IMR-90 (cell line): ENCODE results near the gene PIEZO2. TPM values are rescaled to one million over a fixed set of nuclear protein-coding genes. Genes with fewer than 3 reads are reported as not detected.

Experiments
- ATAC-seq: fragments of 200-7000 bp; cut with Tn5 transposase; 2 replicates; pipeline ENCODE4 v1.9.1; 2020; ENCODE audit warnings: low read depth, mild to moderate bottlenecking, moderate library complexity
- BruUV-seq: library from RNA; stranded (reverse); fragments of 400-500 nt; replicated peaks from 2 replicates; lab custom pipeline; 2021; lab: Mats Ljungman, UMichigan
- CTCF ChIA-PET: fragments of 300-600 bp; formaldehyde crosslinking; extraction: SDS; loops from one replicate; lab custom pipeline; 2021; ENCODE audit warnings: antibody characterized with exemption; lab: Yijun Ruan, JAX
- POLR2A ChIA-PET: fragments of 300-600 bp; sonication (Branson Sonifier 250); formaldehyde crosslinking; loops from one replicate; lab custom pipeline; 2022; ENCODE audit warnings: antibody characterized with exemption; ENCODE audit not compliant: unreplicated experiment; lab: Charles Lee
- DNase-seq: peaks from one replicate; pipeline ENCODE4 v3.0.0; 2013
- H2AFZ ChIP-seq: replicated peaks from 2 replicates; pipeline ENCODE3; 2013; ENCODE audit warnings: low read length, mild to moderate bottlenecking; ENCODE audit not compliant: poor library complexity
- H2AK5ac ChIP-seq: 2 replicates; pipeline ENCODE4 v1.6.1; 2013; ENCODE audit warnings: low read depth, low read length, inconsistent platforms
- H2AK9ac ChIP-seq: replicated peaks from 2 replicates; pipeline ENCODE3; 2013; ENCODE audit warnings: mild to moderate bottlenecking, low read depth, low read length, moderate library complexity; ENCODE audit not compliant: poor library complexity
- H2BK120ac ChIP-seq: 2 replicates; pipeline ENCODE4 v1.6.1; 2013; ENCODE audit warnings: low read depth, low read length, inconsistent platforms
- H2BK15ac ChIP-seq: 3 replicates; pipeline ENCODE4 v1.6.1; 2013; ENCODE audit warnings: low read depth, low read length, inconsistent platforms
- H2BK20ac ChIP-seq: 2 replicates; pipeline ENCODE4 v1.6.1; 2013; ENCODE audit warnings: low read depth, mild to moderate bottlenecking, inconsistent platforms, low read length, moderate library complexity
- H2BK5ac ChIP-seq: 2 replicates; pipeline ENCODE4 v1.6.1; 2013; ENCODE audit warnings: mild to moderate bottlenecking, low read depth, low read length, inconsistent platforms; ENCODE audit not compliant: poor library complexity, severe bottlenecking
- H3K14ac ChIP-seq: replicated peaks from 2 replicates; pipeline ENCODE4 v1.6.1; 2013; ENCODE audit warnings: low read depth, low read length, inconsistent platforms
- H3K18ac ChIP-seq: 2 replicates; pipeline ENCODE4 v1.6.1; 2013; ENCODE audit warnings: low read depth, low read length, control low read depth
- H3K23ac ChIP-seq: 2 replicates; pipeline ENCODE4 v1.6.1; 2013; ENCODE audit warnings: low read depth, low read length, inconsistent platforms
- H3K27ac ChIP-seq: 2 replicates; pipeline ENCODE4 v1.5.1; 2013; ENCODE audit warnings: mild to moderate bottlenecking, control low read depth, low read length; ENCODE audit not compliant: insufficient read depth
- H3K27me3 ChIP-seq: 2 replicates; pipeline ENCODE4 v1.6.1; 2013; ENCODE audit warnings: low read length; ENCODE audit not compliant: control insufficient read depth, insufficient read depth
- H3K36me3 ChIP-seq: 2 replicates; pipeline ENCODE4 v1.6.1; 2013; ENCODE audit warnings: low read length, mixed read lengths; ENCODE audit not compliant: control insufficient read depth, insufficient read depth
- H3K4ac ChIP-seq: 2 replicates; pipeline ENCODE4 v1.6.1; 2013; ENCODE audit warnings: low read depth, low read length, inconsistent platforms
- H3K4me1 ChIP-seq: 2 replicates; pipeline ENCODE4 v1.6.1; 2013; ENCODE audit warnings: low read length, mixed read lengths; ENCODE audit not compliant: control insufficient read depth, insufficient read depth
- H3K4me2 ChIP-seq: 2 replicates; pipeline ENCODE4 v1.6.1; 2013; ENCODE audit warnings: low read depth, mild to moderate bottlenecking, control low read depth, low read length, moderate library complexity
- H3K4me3 ChIP-seq: 2 replicates; pipeline ENCODE4 v1.5.1; 2013; ENCODE audit warnings: low read depth, mild to moderate bottlenecking, control low read depth, low read length, moderate library complexity; ENCODE audit not compliant: insufficient read depth
- H3K56ac ChIP-seq: 2 replicates; pipeline ENCODE4 v1.6.1; 2013; ENCODE audit warnings: low read length, inconsistent platforms; ENCODE audit not compliant: insufficient read depth; ENCODE audit errors: extremely low read depth
- H3K79me1 ChIP-seq, 2 experiments: 2 replicates each; pipeline ENCODE4 v1.6.1; 2013; ENCODE audit warnings: low read length in 2 of 2, inconsistent platforms in 1 of 2, low read depth in 1 of 2
- H3K9ac ChIP-seq: 2 replicates; pipeline ENCODE4 v1.6.1; 2013; ENCODE audit warnings: low read depth, low read length, control low read depth
- H3K9me1 ChIP-seq: 2 replicates; pipeline ENCODE4 v1.6.1; 2013; ENCODE audit warnings: low read length, inconsistent platforms; ENCODE audit not compliant: insufficient read depth
- H3K9me3 ChIP-seq: 2 replicates; pipeline ENCODE4 v1.6.1; 2013; ENCODE audit warnings: low read length; ENCODE audit not compliant: control insufficient read depth, insufficient read depth
- H4K20me1 ChIP-seq: 2 replicates; pipeline ENCODE4 v1.6.1; 2013; ENCODE audit warnings: low read length, inconsistent platforms; ENCODE audit not compliant: insufficient read depth
- H4K5ac ChIP-seq: 2 replicates; pipeline ENCODE4 v1.6.1; 2013; ENCODE audit warnings: mild to moderate bottlenecking, low read depth, low read length, control low read depth
- H4K8ac ChIP-seq, 2 experiments: 2 replicates each; pipeline ENCODE4 v1.6.1; 2013; ENCODE audit warnings: low read depth in 2 of 2, low read length in 2 of 2, control low read depth in 1 of 2, inconsistent platforms in 1 of 2
- H4K91ac ChIP-seq: 2 replicates; pipeline ENCODE4 v1.6.1; 2013; ENCODE audit warnings: low read depth, low read length, inconsistent platforms; ENCODE audit not compliant: insufficient read depth
- BHLHE40 ChIP-seq: fragments of 150-350 bp; IDR thresholded peaks from 2 replicates; pipeline ENCODE4 v1.6.1; 2016; ENCODE audit warnings: mild to moderate bottlenecking, low read depth, low read length
- CEBPB ChIP-seq: IDR thresholded peaks from 2 replicates; pipeline ENCODE4 v1.6.1; 2012; ENCODE audit warnings: low read depth, low read length, improper control_type of control experiment
- MAFK ChIP-seq: IDR thresholded peaks from 2 replicates; pipeline ENCODE4 v1.6.1; 2012; ENCODE audit warnings: low read depth, low read length, improper control_type of control experiment
- MXI1 ChIP-seq: IDR thresholded peaks from 2 replicates; pipeline ENCODE4 v1.6.1; 2012; ENCODE audit warnings: low read depth, mild to moderate bottlenecking, low read length, moderate library complexity, borderline replicate concordance
- NFE2L2 ChIP-seq: fragments of 150-350 bp; IDR thresholded peaks from 2 replicates; pipeline ENCODE4 v1.6.1; 2016; ENCODE audit warnings: low read depth, mild to moderate bottlenecking, low read length
- POLR2A ChIP-seq: IDR thresholded peaks from 2 replicates; pipeline ENCODE4 v1.6.1; 2012; ENCODE audit warnings: mild to moderate bottlenecking, low read depth, low read length
- SMC3 ChIP-seq: fragments of 150-350 bp; IDR thresholded peaks from 2 replicates; pipeline ENCODE4 v1.6.1; 2016; ENCODE audit warnings: low read depth, mild to moderate bottlenecking, antibody characterized with exemption, low read length, moderate library complexity
- WGBS, 2 experiments: methylation state at CpG; one replicate each; pipeline versions ENCODE4 v1.1.5 to v1.1.7; 2013; ENCODE audit warnings: missing lambda C conversion rate in 2 of 2; ENCODE audit not compliant: insufficient read length in 1 of 2; ENCODE audit errors: extremely low coverage in 2 of 2; 5-methylcytosine and 5-hydroxymethylcytosine counted together
- dilution Hi-C: fragments of 300-500 bp; cut with HindIII; formaldehyde crosslinking; loops from one replicate; pipeline ENCODE4 v1.14.3; 2018; ENCODE audit warnings: low sequenced_read_pairs; ENCODE audit not compliant: unreplicated experiment
- in situ Hi-C: fragments of 300-500 bp; cut with MboI; formaldehyde crosslinking; loops from 3 replicates; pipeline ENCODE4 v1.14.3; 2019; ENCODE audit warnings: low sequenced_read_pairs, inconsistent platforms, mixed read lengths
- intact Hi-C: fragments of 100-400 bp; cut with micrococcal nuclease; formaldehyde crosslinking; loops from 2 replicates; pipeline ENCODE4 v1.10.0; 2022
- polyA plus RNA-seq, 3 experiments: library from polyadenylated mRNA; depleted of rRNA; stranded (reverse); fragments of >200 nt; gene quantifications; 2 replicates each; pipeline ENCODE4 v1.2.3, GENCODE V29; 2012; ENCODE audit warnings: low replicate concordance in 1 of 3
- total RNA-seq: library from RNA; depleted of rRNA; stranded (reverse); fragments of >200 nt; gene quantifications from 2 replicates; pipeline ENCODE4 v1.2.3, GENCODE V29; 2012

Gene PIEZO2
- total and polyA plus RNA-seq, 2 of the 4 experiments (the other 2 are of a cell fraction): 2.4 to 4.1 TPM

- TF ChIP-seq MXI1: no peak
These were observed 462.0 kb downstream of the PIEZO2 start (continued) for GRCh38 chr18:10687161-10687925.

DNA sequence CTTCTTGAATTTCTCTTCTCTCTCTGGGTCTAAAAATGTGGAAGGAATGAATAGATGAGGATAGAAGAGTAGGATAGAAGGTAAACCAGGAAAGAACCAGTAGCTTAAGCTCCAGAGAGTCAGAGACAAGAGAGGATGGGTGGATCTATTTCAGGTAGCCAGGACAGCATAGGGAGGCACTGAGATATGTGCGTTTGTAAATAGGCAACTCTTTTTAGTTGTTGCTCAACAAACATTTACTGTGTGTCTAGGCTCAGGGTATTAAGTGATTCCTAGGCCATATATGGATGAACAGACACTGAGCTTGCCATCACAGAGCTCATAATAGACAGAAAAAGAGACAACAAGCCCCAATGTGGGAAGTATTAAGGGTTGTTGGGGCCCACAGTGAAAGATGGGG lies 463.1 kb downstream of the PIEZO2 start:
- H2BK5ac ChIP-seq: no peak overlapping the region
- no peak overlapping the region for H2BK20ac ChIP-seq
- no peak for ATAC-seq
- TF ChIP-seq NFE2L2 (no peak), SMC3 (no peak), MXI1 (no peak), BHLHE40 (no peak), POLR2A (no peak), MAFK (no peak), CEBPB (no peak)
- H4K5ac ChIP-seq: no peak overlapping the region
- no peak overlapping the region for H4K8ac ChIP-seq
- H3K18ac ChIP-seq: no peak overlapping the region
- H3K27me3 ChIP-seq: no peaks in the 10 kb centered on the region
- H3K27ac ChIP-seq: no peak overlapping the region
- no peaks in the 10 kb centered on the region for H3K4me1 ChIP-seq
- H3K9me1 ChIP-seq: 0 out of 2 replicates have a peak, but pooled peaks cover 2% of the 10 kb centered on the region
- WGBS, 2 experiments: no CpG with 5 or more reads among the region's 1 CpG
- DNase-seq: no peak
- no peak overlapping the region for H2BK120ac ChIP-seq
- intact Hi-C loops (no loop called here), in situ Hi-C loops (no loop called here), dilution Hi-C loops (no loop called here)
- H4K20me1 ChIP-seq: no peaks in the 10 kb centered on the region
- no peak overlapping the region for H2BK15ac ChIP-seq
- no peak overlapping the region for H2AK5ac ChIP-seq
- H3K4ac ChIP-seq: no peak overlapping the region
- H3K23ac ChIP-seq: no peak overlapping the region
- BruUV-seq: no TSS peak
- ChIA-PET CTCF (no interaction called here), POLR2A (no interaction called here)
- no peaks in the 10 kb centered on the region for H3K9me3 ChIP-seq
- H2AK9ac ChIP-seq: no peak overlapping the region
- H3K9ac ChIP-seq: no peak overlapping the region
- H3K4me3 ChIP-seq: no peak overlapping the region
- H4K91ac ChIP-seq: no peak overlapping the region
- H3K4me2 ChIP-seq: no peak overlapping the region
- peaks cover 6% of the 10 kb centered on the region; the same call in 1 of the 2 replicates for H3K36me3 ChIP-seq
- H2AFZ ChIP-seq: no peak overlapping the region
- no peaks in the 10 kb centered on the region for H3K79me1 ChIP-seq
- H3K56ac ChIP-seq: no peak overlapping the region
- H3K14ac ChIP-seq: no peak overlapping the region
